B cell (primary cell): ENCODE results near the gene DCAKD. TPM values are rescaled to one million over a fixed set of nuclear protein-coding genes. Genes with fewer than 3 reads are reported as not detected.

Source experiments
- ATAC-seq: fragments of 200-7000 bp; cut with Tn5 transposase; one replicate; pipeline ENCODE4 v1.10.0; 2021; ENCODE audit warnings: low read depth, mild to moderate bottlenecking, moderate number of reproducible peaks, moderate library complexity
- CTCF ChIA-PET: fragments of 350-600 bp; sonication (Branson Sonifier 250); formaldehyde crosslinking; loops from one replicate; lab custom pipeline; 2021; ENCODE audit warnings: antibody characterized with exemption, inconsistent platforms; lab: Charles Lee
- POLR2A ChIA-PET: fragments of 350-600 bp; sonication (Branson Sonifier 250); formaldehyde crosslinking; loops from one replicate; lab custom pipeline; 2021; ENCODE audit warnings: antibody characterized with exemption; lab: Charles Lee
- DNase-seq: peaks from one replicate; pipeline ENCODE4 v3.0.0; 2013
- H2AFZ ChIP-seq: 2 replicates; pipeline ENCODE4 v1.6.1; 2012; ENCODE audit warnings: mild to moderate bottlenecking, low read depth, low read length; ENCODE audit not compliant: insufficient read depth, poor library complexity, severe bottlenecking
- H3K27ac ChIP-seq, 2 donors: 1 replicate in 1 of 2; 2 replicates in 1 of 2; pipeline ENCODE4 v1.5.1; 2012 to 2013; ENCODE audit warnings: low read length in 2 of 2, mild to moderate bottlenecking in 2 of 2, moderate library complexity in 1 of 2
- H3K27me3 ChIP-seq, 4 experiments: fragments of 200-600 bp in 1 of 4; sonication (generic) in 1 of 4; replicated peaks in 1 of 4; 1 replicate in 2 of 4; 2 replicates in 2 of 4; pipeline versions ENCODE4 v1.6.1 to v1.7.0; 2013 to 2016; ENCODE audit warnings: low read length in 3 of 4, mild to moderate bottlenecking in 2 of 4, mixed read lengths in 1 of 4, moderate library complexity in 1 of 4; ENCODE audit not compliant: insufficient read depth in 4 of 4, control insufficient read depth in 3 of 4; ENCODE audit errors: control extremely low read depth in 1 of 4
- H3K36me3 ChIP-seq, 2 experiments: replicated peaks in 1 of 2; 1 replicate in 1 of 2; 2 replicates in 1 of 2; pipeline versions ENCODE4 v1.6.1 to v1.7.1; 2013; ENCODE audit warnings: low read length in 1 of 2; ENCODE audit not compliant: insufficient read depth in 2 of 2, control insufficient read depth in 1 of 2; ENCODE audit errors: control extremely low read depth in 1 of 2, extremely low read depth in 1 of 2
- H3K4me1 ChIP-seq, 2 donors: fragments of 200-600 bp in 1 of 2; sonication (generic) in 1 of 2; 1 replicate in 1 of 2; 2 replicates in 1 of 2; pipeline versions ENCODE4 v1.5.1 to v1.6.1; 2013 to 2017; ENCODE audit warnings: low read length in 2 of 2; ENCODE audit not compliant: control insufficient read depth in 2 of 2, insufficient read depth in 2 of 2
- H3K4me2 ChIP-seq: replicated peaks from 2 replicates; pipeline ENCODE3; 2012; ENCODE audit warnings: mild to moderate bottlenecking, low read depth, low read length; ENCODE audit not compliant: poor library complexity, severe bottlenecking
- H3K4me3 ChIP-seq, 5 experiments: fragments of 200-600 bp in 1 of 5; sonication (generic) in 1 of 5; 1 replicate in 3 of 5; 2 replicates in 2 of 5; pipeline versions ENCODE4 v1.5.1 to v1.7.0; 2011 to 2016; ENCODE audit warnings: low read length in 4 of 5, mild to moderate bottlenecking in 4 of 5, low read depth in 2 of 5, control low read depth in 1 of 5, moderate library complexity in 1 of 5; ENCODE audit not compliant: insufficient read depth in 1 of 5; ENCODE audit errors: control extremely low read depth in 1 of 5, extremely low read depth in 1 of 5
- H3K79me2 ChIP-seq: fragments of 200-600 bp; sonication (generic); one replicate; pipeline ENCODE4 v1.6.0; 2016; ENCODE audit warnings: low read length; ENCODE audit not compliant: control insufficient read depth, insufficient read depth
- H3K9ac ChIP-seq: fragments of 200-600 bp; sonication (generic); 2 replicates; pipeline ENCODE4 v1.6.1; 2017; ENCODE audit warnings: mild to moderate bottlenecking, low read length, moderate library complexity
- H3K9me3 ChIP-seq, 3 donors: one replicate each; pipeline versions ENCODE4 v1.6.1 to v1.7.1; 2013; ENCODE audit warnings: low read length in 2 of 3; ENCODE audit not compliant: control insufficient read depth in 2 of 3, insufficient read depth in 1 of 3; ENCODE audit errors: control extremely low read depth in 1 of 3
- H4K20me1 ChIP-seq: 2 replicates; pipeline ENCODE4 v1.6.0; 2012; ENCODE audit warnings: mild to moderate bottlenecking, low read length; ENCODE audit not compliant: insufficient read depth, control insufficient read depth, poor library complexity, severe bottlenecking
- H3K27ac Mint-ChIP-seq: one replicate; pipeline ENCODE4 v1.8.0; 2021; ENCODE audit warnings: mixed read lengths
- H3K27me3 Mint-ChIP-seq: one replicate; pipeline ENCODE4 v1.8.0; 2021; ENCODE audit warnings: mixed read lengths
- H3K4me1 Mint-ChIP-seq: one replicate; pipeline ENCODE4 v1.8.0; 2021; ENCODE audit warnings: mixed read lengths
- H3K4me3 Mint-ChIP-seq: one replicate; pipeline ENCODE4 v1.8.0; 2021; ENCODE audit warnings: mixed read lengths
- H3K9me3 Mint-ChIP-seq: one replicate; pipeline ENCODE4 v1.8.0; 2022; ENCODE audit warnings: mixed read lengths; ENCODE audit not compliant: insufficient read depth
- CTCF ChIP-seq: fragments of 200-600 bp; IDR thresholded peaks from one replicate; pipeline ENCODE4 v1.8.0; 2022; ENCODE audit warnings: antibody characterized with exemption, mild to moderate bottlenecking
- EZH2 ChIP-seq: IDR thresholded peaks from 2 replicates; pipeline ENCODE4 v1.6.1; 2012; ENCODE audit warnings: borderline replicate concordance, low read depth, mild to moderate bottlenecking, moderate library complexity, low read length; ENCODE audit not compliant: insufficient read depth, poor library complexity, severe bottlenecking
- WGBS: methylation state at CpG from one replicate; pipeline ENCODE4 v1.1.5; 2013; ENCODE audit warnings: missing lambda C conversion rate; ENCODE audit not compliant: insufficient coverage; 5-methylcytosine and 5-hydroxymethylcytosine counted together
- intact Hi-C: fragments of 100-400 bp; cut with micrococcal nuclease; formaldehyde crosslinking; loops from one replicate; pipeline ENCODE4 v1.10.0; 2022
- polyA plus RNA-seq: library from polyadenylated mRNA; depleted of rRNA; stranded (reverse); fragments of >200 nt; gene quantifications from 2 replicates; pipeline ENCODE4 v1.2.3, GENCODE V29; 2012
- total RNA-seq, 2 donors: library from RNA; stranded (reverse); fragments of 120-200 nt in 1 of 2; gene quantifications; 1 replicate in 1 of 2; 2 replicates in 1 of 2; pipeline versions ENCODE4 v1.2.3 to v1.2.4, GENCODE V29; 2013 to 2022

Gene DCAKD
- total and polyA plus RNA-seq, 2 donors (not counting 1 experiment from before 2014, with no cell fraction given): 20.6 to 31.5 TPM

- Histone ChIP-seq H3K36me3 (peaks cover 0 to 50% of the 10 kb centered on the region in 2 experiments), H3K27me3 (no peaks in the 10 kb centered on the region), H3K4me2 (no peak overlapping the region), H3K79me2 (peaks cover 20% of the 10 kb centered on the region), H3K4me3 (no peak overlapping the region), H4K20me1 (no peaks in the 10 kb centered on the region), H3K9me3 (no peaks in the 10 kb centered on the region), H3K4me1 (no peaks in the 10 kb centered on the region), H3K9ac (no peak overlapping the region), H3K27ac (no peak overlapping the region), H2AFZ (no peak overlapping the region)
- CTCF ChIA-PET: interaction anchor here (0.6 to 0.9 kb wide), 3 partner anchors 8 to 115 kb away, joined by 3 read pairs; no protein-coding TSS in a partner anchor
- no peak overlapping the region for H3K4me3 Mint-ChIP-seq
- no peak overlapping the region for H3K27ac Mint-ChIP-seq
- 88% methylated on average over 12 of the region's 14 CpGs for WGBS
- ATAC-seq (no peak), DNase-seq (no peak)
- H3K9me3 Mint-ChIP-seq: no peaks in the 10 kb centered on the region
- TF ChIP-seq CTCF (no peak), EZH2 (no peak)
- POLR2A ChIA-PET: no interaction called here
- intact Hi-C loops: no loop called here
- H3K27me3 Mint-ChIP-seq: no peaks in the 10 kb centered on the region
- no peaks in the 10 kb centered on the region for H3K4me1 Mint-ChIP-seq
Measured at GRCh38 chr17:45031231-45032173, 19.9 kb downstream of the DCAKD start.

GRCh38 chr17:45030733-45031132 is 20.7 kb downstream of the DCAKD start:
- no peaks in the 10 kb centered on the region for H3K9me3 Mint-ChIP-seq
- H2AFZ ChIP-seq: no peak overlapping the region
- ATAC-seq (no peak), DNase-seq (no peak)
- H3K27me3 ChIP-seq: no peaks in the 10 kb centered on the region
- H3K9me3 ChIP-seq: no peaks in the 10 kb centered on the region
- POLR2A ChIA-PET: no interaction called here
- no peaks in the 10 kb centered on the region for H3K27me3 Mint-ChIP-seq
- peaks cover 0 to 51% of the 10 kb centered on the region in 2 experiments for H3K36me3 ChIP-seq
- no peaks in the 10 kb centered on the region for H4K20me1 ChIP-seq
- H3K4me2 ChIP-seq: no peak overlapping the region
- TF ChIP-seq CTCF: no peak
- TF ChIP-seq EZH2: no peak
- no peak overlapping the region for H3K27ac ChIP-seq
- intact Hi-C loops: no loop called here
- H3K4me1 Mint-ChIP-seq: no peaks in the 10 kb centered on the region
- no peaks in the 10 kb centered on the region for H3K4me1 ChIP-seq
- no peak overlapping the region for H3K27ac Mint-ChIP-seq
- no peak overlapping the region for H3K4me3 ChIP-seq
- H3K79me2 ChIP-seq: peaks cover 15% of the 10 kb centered on the region
- CTCF ChIA-PET: interaction anchor here (0.6 kb wide), 1 partner anchor 114 kb away, joined by 3 read pairs; no protein-coding TSS in a partner anchor
- no peak overlapping the region for H3K9ac ChIP-seq
- H3K4me3 Mint-ChIP-seq: no peak overlapping the region
- 86% methylated on average over 2 of the region's 6 CpGs for WGBS
